CD4-positive, alpha-beta T cell treated with Interleukin-15 for 1 hour (primary cell): Measurements from ENCODE around the gene IFITM10.
"Not testable (repeated sequence)": the region's sequence is repeated elsewhere in the genome, so short reads cannot be mapped to it uniquely, and the experiment has no call there.

Source experiments
- DNase-seq: peaks from one replicate; pipeline ENCODE4 v3.0.0-alpha.2; 2020

The IFITM10 gene

GRCh38 chr11:1689250-1690166 is 60.9 kb downstream of the IFITM10 start:
- not testable (repeated sequence) for DNase-seq

DNA sequence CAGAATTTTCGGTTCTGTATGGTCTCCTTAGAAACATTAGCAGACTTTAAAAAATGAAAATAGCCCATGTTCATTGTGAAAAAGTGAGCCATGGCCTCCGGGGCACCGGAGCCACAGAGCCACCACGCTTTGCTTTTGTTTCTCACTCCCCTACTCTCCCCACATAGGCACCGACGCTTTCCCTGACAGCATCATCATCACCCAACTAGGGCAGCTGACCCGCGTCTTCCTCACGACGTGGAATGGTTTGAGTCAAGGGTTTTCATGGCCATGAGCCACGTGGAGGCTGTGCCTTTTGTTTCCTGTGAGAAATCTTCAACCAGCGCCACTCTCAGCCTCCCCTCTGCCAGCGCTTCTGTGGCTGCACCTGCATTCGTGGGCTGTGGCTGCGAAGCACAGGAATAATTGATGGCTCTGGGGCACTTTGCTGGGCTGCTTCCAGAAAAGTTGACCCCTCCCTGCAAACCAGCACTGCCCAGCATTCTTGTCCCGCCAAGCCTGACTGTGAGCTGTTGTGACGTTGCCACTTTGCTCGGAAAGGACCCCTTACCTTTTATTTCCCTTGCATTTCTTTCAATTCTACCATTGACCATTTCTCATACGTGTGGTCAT is 62.0 kb downstream of the IFITM10 start:
- not testable (repeated sequence) for DNase-seq

DNA sequence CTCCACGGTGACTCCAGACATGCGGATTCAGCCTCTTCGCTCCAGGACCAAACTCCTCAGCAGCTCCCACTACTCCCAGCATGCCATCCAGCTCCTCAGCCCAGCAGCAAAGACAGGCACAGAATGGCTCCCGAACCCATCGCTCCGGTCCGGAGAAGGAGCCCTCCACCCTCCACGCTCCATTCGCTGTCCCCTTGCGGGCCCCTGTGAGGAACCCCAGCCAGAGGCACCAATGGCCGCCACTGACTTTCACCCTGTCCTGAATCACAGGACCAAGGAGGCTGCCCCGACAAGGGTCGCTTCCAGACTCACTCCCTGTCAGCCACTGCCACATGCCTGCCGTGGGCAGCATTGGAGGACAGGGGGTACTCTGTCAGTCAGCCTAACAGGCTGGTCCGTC is 64.2 kb downstream of the IFITM10 start:
- not testable (repeated sequence) for DNase-seq

GRCh38 chr11:1684886-1685874 is 65.2 kb downstream of the IFITM10 start:
- not testable (repeated sequence) for DNase-seq

DNA sequence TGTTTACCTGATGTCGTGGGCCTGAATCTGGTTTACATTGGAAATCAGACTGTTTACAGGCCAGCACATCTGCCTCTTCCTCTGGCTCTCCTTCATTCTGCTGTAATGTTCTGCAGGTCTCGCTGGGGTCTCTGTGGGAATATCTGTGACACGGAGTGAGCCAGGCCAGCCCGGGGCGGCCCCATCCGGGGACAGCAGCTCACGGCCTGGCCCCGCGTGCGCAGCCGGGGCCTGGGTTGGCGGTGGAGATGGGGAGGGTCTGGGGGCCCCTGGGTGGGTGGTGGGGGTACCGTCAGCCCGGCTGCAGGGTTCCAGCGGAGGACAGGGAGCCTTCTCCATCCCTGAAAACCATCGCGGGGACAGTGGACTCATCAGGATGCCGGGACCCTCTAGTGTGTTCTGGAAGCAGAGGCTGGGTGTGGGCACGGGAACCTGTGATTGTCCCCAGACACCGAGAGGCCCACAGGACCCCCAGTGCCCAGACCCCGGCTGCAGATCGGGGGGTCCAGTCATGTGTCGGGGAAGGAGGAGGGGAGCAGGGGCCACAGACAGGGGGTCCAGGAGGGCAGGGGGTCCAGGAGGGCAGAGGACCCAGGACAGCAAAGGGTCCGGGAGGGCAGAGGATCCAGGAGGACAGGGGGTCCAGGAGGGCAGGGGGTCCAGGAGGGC is 66.4 kb downstream of the IFITM10 start:
- not testable (repeated sequence) for DNase-seq

- DNase-seq = not testable (repeated sequence)
Observed at GRCh38 chr11:1683216-1683615, 67.2 kb downstream of the IFITM10 start.
